HCT116 (cell line): ENCODE data around the gene TDRD12.

Experiments
- CEBPB ChIP-seq: IDR thresholded peaks from 2 replicates; pipeline ENCODE4 v1.6.1; 2012; ENCODE audit warnings: low read depth
- POLR2A ChIP-seq: IDR thresholded peaks from 2 replicates; pipeline ENCODE4 v1.7.0; 2011; ENCODE audit warnings: borderline replicate concordance; ENCODE audit not compliant: insufficient read depth, insufficient read length; ENCODE audit errors: extremely low read depth
- RAD21 ChIP-seq: IDR thresholded peaks from 2 replicates; pipeline ENCODE4 v1.6.1; 2012; ENCODE audit warnings: low read depth, mild to moderate bottlenecking
- ZFX ChIP-seq: fragments of 450-650 bp; IDR thresholded peaks from 2 replicates; pipeline ENCODE4 v1.6.1; 2017
- TF ChIP-seq, protein P1 (sequence below), 3 experiments: fragments of 200-600 bp in 1 of 3; sonication (generic) in 1 of 3; IDR thresholded peaks in 2 of 3; conservative IDR thresholded peaks in 1 of 3; 2 replicates each; pipeline ENCODE4 v1.5.1; 2012 to 2017; ENCODE audit warnings: low read depth in 2 of 3, low read length in 2 of 3, antibody characterized with exemption in 1 of 3, borderline replicate concordance in 1 of 3, control low read depth in 1 of 3, mild to moderate bottlenecking in 1 of 3, mixed read lengths in 1 of 3, mixed run types in 1 of 3, moderate library complexity in 1 of 3; ENCODE audit not compliant: insufficient read depth in 1 of 3

DNA sequence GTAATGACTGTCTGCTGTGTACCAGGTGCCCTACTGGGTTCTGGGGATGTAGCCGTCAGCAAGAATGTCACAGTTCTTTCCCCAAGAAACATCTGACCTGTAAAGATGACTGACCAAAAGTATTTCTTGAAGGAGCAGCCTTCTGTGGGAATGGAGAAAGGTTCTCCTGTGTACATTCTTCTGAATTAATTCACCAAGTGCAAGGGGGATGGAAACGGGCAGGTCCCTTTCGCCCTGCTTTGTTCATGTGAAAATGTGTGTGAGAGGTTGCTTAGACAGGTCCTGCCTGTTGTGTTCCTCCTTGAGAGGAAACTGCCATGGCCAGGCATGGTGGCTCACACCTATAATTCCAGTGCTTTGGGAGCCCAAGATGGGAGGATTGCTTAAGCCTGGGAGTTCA, 93.0 kb downstream of the TDRD12 start:
- TF ChIP-seq POLR2A, result no peak
- no peak for TF ChIP-seq ZFX
- TF ChIP-seq, protein P1, sequence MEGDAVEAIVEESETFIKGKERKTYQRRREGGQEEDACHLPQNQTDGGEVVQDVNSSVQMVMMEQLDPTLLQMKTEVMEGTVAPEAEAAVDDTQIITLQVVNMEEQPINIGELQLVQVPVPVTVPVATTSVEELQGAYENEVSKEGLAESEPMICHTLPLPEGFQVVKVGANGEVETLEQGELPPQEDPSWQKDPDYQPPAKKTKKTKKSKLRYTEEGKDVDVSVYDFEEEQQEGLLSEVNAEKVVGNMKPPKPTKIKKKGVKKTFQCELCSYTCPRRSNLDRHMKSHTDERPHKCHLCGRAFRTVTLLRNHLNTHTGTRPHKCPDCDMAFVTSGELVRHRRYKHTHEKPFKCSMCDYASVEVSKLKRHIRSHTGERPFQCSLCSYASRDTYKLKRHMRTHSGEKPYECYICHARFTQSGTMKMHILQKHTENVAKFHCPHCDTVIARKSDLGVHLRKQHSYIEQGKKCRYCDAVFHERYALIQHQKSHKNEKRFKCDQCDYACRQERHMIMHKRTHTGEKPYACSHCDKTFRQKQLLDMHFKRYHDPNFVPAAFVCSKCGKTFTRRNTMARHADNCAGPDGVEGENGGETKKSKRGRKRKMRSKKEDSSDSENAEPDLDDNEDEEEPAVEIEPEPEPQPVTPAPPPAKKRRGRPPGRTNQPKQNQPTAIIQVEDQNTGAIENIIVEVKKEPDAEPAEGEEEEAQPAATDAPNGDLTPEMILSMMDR (IDR thresholded peaks at IDR 0.05 in 2 of 3, conservative IDR thresholded peaks at IDR 0.05 in 1 of 3; ENCODE audit: borderline replicate concordance in 1 of 3, insufficient read depth in 1 of 3, low read depth in 2 of 3, low read length in 2 of 3), result no peak
- no peak for TF ChIP-seq RAD21
- TF ChIP-seq CEBPB, result no peak
